PC-3 (cell line): ENCODE results near the gene NXPE4. TPM values are rescaled to one million over a fixed set of nuclear protein-coding genes. Genes with fewer than 3 reads are reported as not detected.

ENCODE experiments used
- ATAC-seq: fragments of 200-7000 bp; cut with Tn5 transposase; 2 replicates; pipeline ENCODE4 v1.9.1; 2020; ENCODE audit warnings: mild to moderate bottlenecking, moderate library complexity
- BruUV-seq: library from RNA; stranded (reverse); fragments of 400-500 nt; replicated peaks from 2 replicates; lab custom pipeline; 2021; lab: Mats Ljungman, UMichigan
- CTCF ChIA-PET: fragments of 300-600 bp; sonication (Branson Sonifier 250); formaldehyde crosslinking; loops from one replicate; lab custom pipeline; 2022; ENCODE audit warnings: antibody characterized with exemption; lab: Charles Lee
- POLR2A ChIA-PET: fragments of 300-600 bp; sonication (Branson Sonifier 250); formaldehyde crosslinking; loops from one replicate; lab custom pipeline; 2022; ENCODE audit warnings: antibody characterized with exemption; ENCODE audit not compliant: unreplicated experiment; lab: Charles Lee
- DNase-seq: peaks from one replicate; pipeline ENCODE4 v3.0.0-alpha.2; 2015
- H2AFZ ChIP-seq: fragments of 300-600 bp; sonication (generic); 2 replicates; pipeline ENCODE4 v1.6.0; 2016; ENCODE audit warnings: antibody characterized with exemption, low read length
- H3F3A ChIP-seq: fragments of 300-600 bp; sonication (generic); one replicate; pipeline ENCODE4 v1.6.0; 2017; ENCODE audit warnings: antibody characterized with exemption, low read length, control low read depth, mild to moderate bottlenecking; ENCODE audit not compliant: unreplicated experiment
- H3K27ac ChIP-seq: fragments of 300-600 bp; sonication (generic); 2 replicates; pipeline ENCODE4 v1.5.1; 2016; ENCODE audit warnings: mild to moderate bottlenecking, low read length
- H3K27me3 ChIP-seq: fragments of 300-600 bp; sonication (generic); 2 replicates; pipeline ENCODE4 v1.6.1; 2016; ENCODE audit warnings: low read length, mixed read lengths
- H3K36me3 ChIP-seq: fragments of 300-600 bp; sonication (generic); 2 replicates; pipeline ENCODE4 v1.6.1; 2016; ENCODE audit warnings: low read depth, mixed run types, low read length, mixed read lengths
- H3K4me1 ChIP-seq: fragments of 300-600 bp; sonication (generic); 2 replicates; pipeline ENCODE4 v1.5.1; 2016; ENCODE audit warnings: low read length; ENCODE audit not compliant: insufficient read depth
- H3K4me2 ChIP-seq: fragments of 300-600 bp; sonication (generic); 2 replicates; pipeline ENCODE4 v1.6.0; 2016; ENCODE audit warnings: low read length
- H3K4me3 ChIP-seq: fragments of 300-600 bp; sonication (generic); 2 replicates; pipeline ENCODE4 v1.5.1; 2016; ENCODE audit warnings: mild to moderate bottlenecking, low read length, mixed read lengths
- H3K79me2 ChIP-seq: fragments of 300-600 bp; sonication (generic); 2 replicates; pipeline ENCODE4 v1.6.1; 2017; ENCODE audit warnings: low read length, mixed read lengths
- H3K9ac ChIP-seq: fragments of 300-600 bp; sonication (generic); 2 replicates; pipeline ENCODE4 v1.6.0; 2016; ENCODE audit warnings: mild to moderate bottlenecking, low read length
- H3K9me2 ChIP-seq: fragments of 300-600 bp; sonication (generic); replicated peaks from 2 replicates; pipeline ENCODE4 v1.6.1; 2016; ENCODE audit warnings: mixed run types, low read length, mixed read lengths
- H3K9me3 ChIP-seq: fragments of 300-600 bp; sonication (generic); 2 replicates; pipeline ENCODE4 v1.6.1; 2016; ENCODE audit warnings: low read length, mixed read lengths
- H4K20me1 ChIP-seq: fragments of 300-600 bp; sonication (generic); 2 replicates; pipeline ENCODE4 v1.6.1; 2016; ENCODE audit warnings: low read length, mixed read lengths
- EZH2 ChIP-seq: fragments of 300-600 bp; sonication (generic); IDR thresholded peaks from one replicate; pipeline ENCODE4 v1.6.1; 2017; ENCODE audit warnings: antibody characterized with exemption, mild to moderate bottlenecking, low read length; ENCODE audit not compliant: unreplicated experiment
- EZH2phosphoT487 ChIP-seq: fragments of 300-600 bp; sonication (generic); IDR thresholded peaks from 2 replicates; pipeline ENCODE4 v1.6.1; 2018; ENCODE audit warnings: mild to moderate bottlenecking, antibody characterized with exemption, low read length, borderline replicate concordance
- intact Hi-C: fragments of 100-400 bp; cut with micrococcal nuclease; formaldehyde crosslinking; loops from 2 replicates; pipeline ENCODE4 v1.9.0; 2023
- total RNA-seq: library from RNA; depleted of rRNA; stranded (reverse); fragments of >200 nt; gene quantifications from 2 replicates; pipeline ENCODE4 v1.2.3, GENCODE V29; 2014
- TF ChIP-seq, protein P1 (sequence below): fragments of 300-600 bp; sonication (generic); conservative IDR thresholded peaks from 2 replicates; pipeline ENCODE4 v1.5.1; 2017; ENCODE audit warnings: antibody characterized with exemption, low read depth, mild to moderate bottlenecking, low read length

Gene NXPE4
- total RNA-seq, 1 experiment from 2014 or later = not detected

DNA sequence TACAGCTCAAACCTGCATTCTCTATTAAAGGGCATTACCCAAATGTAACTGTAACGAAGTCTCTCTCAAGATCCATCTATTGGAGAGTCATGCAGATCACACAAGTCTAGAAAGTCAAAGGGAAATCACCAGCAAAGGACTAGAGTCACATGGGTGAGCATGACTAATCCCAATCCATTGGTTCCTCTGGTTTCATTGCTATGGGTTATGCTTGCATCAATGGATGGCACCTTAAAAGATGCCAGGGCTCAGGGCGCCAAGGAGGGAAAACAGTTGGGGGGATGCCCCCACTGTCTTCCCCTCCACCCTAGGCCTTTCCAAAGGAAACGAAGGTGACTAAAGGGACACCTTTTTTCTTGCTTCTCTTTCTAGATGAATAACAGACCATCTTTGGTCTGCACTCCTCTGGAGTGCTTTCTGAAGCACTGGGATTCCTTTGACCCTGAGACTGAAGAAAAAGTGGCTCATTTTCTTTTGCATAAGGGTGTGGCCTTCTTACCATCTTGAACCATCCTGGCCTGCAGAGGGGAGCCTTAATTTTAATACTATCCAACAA is 8.1 kb downstream of the NXPE4 start:
- ChIA-PET POLR2A (no interaction called here), CTCF (no interaction called here)
- no peaks in the 10 kb centered on the region for H3K9me2 ChIP-seq
- H3K27ac ChIP-seq = no peak overlapping the region
- no peak overlapping the region for H3K4me2 ChIP-seq
- no peak overlapping the region for H3K4me3 ChIP-seq
- H4K20me1 ChIP-seq = no peaks in the 10 kb centered on the region
- intact Hi-C loops = loop anchor here (5.0 to 10.0 kb wide), 2 partner anchors 245 to 303 kb away; no protein-coding TSS in a partner anchor
- no peaks in the 10 kb centered on the region for H3K36me3 ChIP-seq
- no peaks in the 10 kb centered on the region for H3K79me2 ChIP-seq
- DNase-seq = no peak
- H3K9me3 ChIP-seq = peaks cover 15% of the 10 kb centered on the region; the same call in 1 of the 2 replicates
- TF ChIP-seq EZH2phosphoT487 (no peak), EZH2 (no peak)
- TF ChIP-seq, protein P1, sequence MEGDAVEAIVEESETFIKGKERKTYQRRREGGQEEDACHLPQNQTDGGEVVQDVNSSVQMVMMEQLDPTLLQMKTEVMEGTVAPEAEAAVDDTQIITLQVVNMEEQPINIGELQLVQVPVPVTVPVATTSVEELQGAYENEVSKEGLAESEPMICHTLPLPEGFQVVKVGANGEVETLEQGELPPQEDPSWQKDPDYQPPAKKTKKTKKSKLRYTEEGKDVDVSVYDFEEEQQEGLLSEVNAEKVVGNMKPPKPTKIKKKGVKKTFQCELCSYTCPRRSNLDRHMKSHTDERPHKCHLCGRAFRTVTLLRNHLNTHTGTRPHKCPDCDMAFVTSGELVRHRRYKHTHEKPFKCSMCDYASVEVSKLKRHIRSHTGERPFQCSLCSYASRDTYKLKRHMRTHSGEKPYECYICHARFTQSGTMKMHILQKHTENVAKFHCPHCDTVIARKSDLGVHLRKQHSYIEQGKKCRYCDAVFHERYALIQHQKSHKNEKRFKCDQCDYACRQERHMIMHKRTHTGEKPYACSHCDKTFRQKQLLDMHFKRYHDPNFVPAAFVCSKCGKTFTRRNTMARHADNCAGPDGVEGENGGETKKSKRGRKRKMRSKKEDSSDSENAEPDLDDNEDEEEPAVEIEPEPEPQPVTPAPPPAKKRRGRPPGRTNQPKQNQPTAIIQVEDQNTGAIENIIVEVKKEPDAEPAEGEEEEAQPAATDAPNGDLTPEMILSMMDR = no peak
- no TSS peak for BruUV-seq
- no peaks in the 10 kb centered on the region for H3K4me1 ChIP-seq
- H2AFZ ChIP-seq = no peak overlapping the region
- ATAC-seq = no peak
- H3K9ac ChIP-seq = no peak overlapping the region
- H3F3A ChIP-seq = no peaks in the 10 kb centered on the region
- no peaks in the 10 kb centered on the region for H3K27me3 ChIP-seq

DNA sequence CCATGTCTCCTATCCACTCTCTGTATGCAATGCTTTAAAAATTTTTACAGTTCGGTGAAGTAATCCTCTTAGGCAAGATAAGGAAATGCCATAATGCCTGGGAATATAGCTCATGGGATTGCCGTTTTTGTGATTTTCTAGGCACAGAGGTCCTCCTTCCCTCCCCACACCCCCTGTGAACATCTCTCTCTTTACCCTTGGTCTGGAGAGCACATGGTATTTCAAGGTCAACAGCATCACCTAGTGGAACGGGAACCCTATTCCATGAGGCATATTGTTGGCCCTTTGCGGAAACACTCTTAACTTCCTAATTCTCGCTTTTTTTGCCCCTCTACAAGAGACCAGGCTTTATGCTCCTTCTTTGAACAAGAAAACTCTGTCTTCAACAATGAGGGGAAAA is 8.8 kb downstream of the NXPE4 start:
- H3K36me3 ChIP-seq = no peaks in the 10 kb centered on the region
- no peak overlapping the region for H2AFZ ChIP-seq
- no peaks in the 10 kb centered on the region for H3K4me1 ChIP-seq
- H3K27ac ChIP-seq = no peak overlapping the region
- ChIA-PET POLR2A (no interaction called here), CTCF (no interaction called here)
- intact Hi-C loops = loop anchor here (5.0 to 10.0 kb wide), 2 partner anchors 244 to 302 kb away; no protein-coding TSS in a partner anchor
- H3K9ac ChIP-seq = no peak overlapping the region
- no peaks in the 10 kb centered on the region for H3K9me2 ChIP-seq
- H3K4me2 ChIP-seq = no peak overlapping the region
- TF ChIP-seq, protein P1 = peak; percentile 56
- no peak for TF ChIP-seq EZH2phosphoT487
- H3K79me2 ChIP-seq = no peaks in the 10 kb centered on the region
- BruUV-seq = no TSS peak
- no peaks in the 10 kb centered on the region for H3K27me3 ChIP-seq
- H4K20me1 ChIP-seq = no peaks in the 10 kb centered on the region
- no peak overlapping the region for H3K4me3 ChIP-seq
- H3K9me3 ChIP-seq = peaks cover 15% of the 10 kb centered on the region; the same call in 1 of the 2 replicates
- no peaks in the 10 kb centered on the region for H3F3A ChIP-seq
- DNase-seq (peak; percentile 33), ATAC-seq (peak; percentile 43; the same call in 1 of the 2 replicates)

DNA sequence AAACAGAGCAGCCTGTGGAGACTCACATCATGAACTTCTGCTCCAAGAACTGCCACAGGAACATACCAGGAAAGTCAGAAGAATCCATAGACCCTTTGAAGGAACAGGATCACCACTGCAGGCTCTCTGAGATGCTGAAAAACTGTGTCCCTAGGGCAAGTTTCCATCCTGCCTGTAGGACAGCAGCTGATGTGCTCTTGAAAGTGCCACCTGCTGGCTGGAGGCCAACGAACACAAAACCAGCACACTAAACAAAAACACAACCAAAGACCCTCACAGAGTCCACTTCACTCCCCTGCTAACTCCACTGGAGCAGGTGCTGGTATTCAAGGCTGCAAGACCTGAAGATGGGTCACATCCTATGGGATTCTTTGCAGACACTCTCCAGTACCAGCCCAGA is 23.9 kb downstream of the NXPE4 start:
- intact Hi-C loops = no loop called here
- DNase-seq = no peak

More for the DNA sequence above, 23.9 kb downstream of the NXPE4 start:
- ChIA-PET CTCF (no interaction called here), POLR2A (no interaction called here)
- no peak overlapping the region for H3K4me2 ChIP-seq
- no peak overlapping the region for H2AFZ ChIP-seq
- TF ChIP-seq, protein P1 = no peak
- TF ChIP-seq EZH2 (no peak), EZH2phosphoT487 (no peak)
- BruUV-seq = no TSS peak
- no peaks in the 10 kb centered on the region for H3K27me3 ChIP-seq
- H3K9ac ChIP-seq = no peak overlapping the region
- no peaks in the 10 kb centered on the region for H3K79me2 ChIP-seq
- H3K9me3 ChIP-seq = no peaks in the 10 kb centered on the region
- no peak overlapping the region for H3K27ac ChIP-seq
- H3K36me3 ChIP-seq = no peaks in the 10 kb centered on the region
- H3K4me1 ChIP-seq = no peaks in the 10 kb centered on the region
- H3K4me3 ChIP-seq = no peak overlapping the region
- H3K9me2 ChIP-seq = no peaks in the 10 kb centered on the region
- ATAC-seq = no peak
- no peaks in the 10 kb centered on the region for H3F3A ChIP-seq
- no peaks in the 10 kb centered on the region for H4K20me1 ChIP-seq
